Hair follicle dermal papilla cell (primary cell): Measurements from ENCODE around the gene FGD4. TPM values are rescaled to one million over a fixed set of nuclear protein-coding genes. Genes with fewer than 3 reads are reported as not detected.

Experiments used
- small RNA-seq: library from RNA; depleted of rRNA; stranded (forward); fragments of <200 nt; gene quantifications from one replicate; pipeline ENCODE3, GENCODE V24; 2012
- total RNA-seq: library from RNA; depleted of rRNA; stranded (reverse); fragments of >200 nt; gene quantifications from 2 replicates; pipeline ENCODE4 v1.2.3, GENCODE V29; 2012

FGD4 gene
- 10.1 and 11.5 TPM in 2 replicates for total RNA-seq

GRCh38 chr12:32399370-32400113 is at the start of gene FGD4:
Gene FGD4 (plus strand): TSS chr12:32399558.

GRCh38 chr12:32679091-32679919 is 279.9 kb downstream of the FGD4 start, which contains the start of gene DNM1L:
Gene DNM1L (plus strand): TSS chr12:32679301. CDS start chr12:32679364, 63 bp downstream.

Small RNA genes within 50 kb of the gene (small RNA-seq; reads per million reads assigned to genes)
- gene RF00019: not detected
- not detected for gene RNU6-494P
